Nucleus accumbens (tissue), 56 donors: Measurements from ENCODE around the gene PTPRE.

ENCODE experiments used
- DNase-seq, 56 donors: peaks; one replicate each; lab custom pipeline; 2025; lab: John Stamatoyannopoulos, UW

Gene PTPRE

GRCh38 chr10:127907411-127908105 is 655 bp downstream of the PTPRE start:
- DNase-seq = peak in 20 of 56 donors; percentile 27 to 67 (median 41)

GRCh38 chr10:127908106-127908958 is 1.4 kb downstream of the PTPRE start:
- DNase-seq = peak in 3 of 56 donors; percentile 59 to 63 (median 59)

- DNase-seq = no peak
These were observed 2.0 kb downstream of the PTPRE start for GRCh38 chr10:127908959-127909267.

- no peak for DNase-seq
These were observed 3.0 kb downstream of the PTPRE start for GRCh38 chr10:127909716-127910463.

- no peak for DNase-seq
These were observed 3.5 kb downstream of the PTPRE start for GRCh38 chr10:127910464-127910770.

GRCh38 chr10:127911218-127911866 is 4.4 kb downstream of the PTPRE start:
- DNase-seq = no peak

- no peak for DNase-seq
These were observed 5.0 kb downstream of the PTPRE start for GRCh38 chr10:127911867-127912257.

GRCh38 chr10:127912607-127913367 is 5.9 kb downstream of the PTPRE start:
- no peak for DNase-seq

GRCh38 chr10:127913368-127913759 is 6.5 kb downstream of the PTPRE start:
- no peak for DNase-seq

GRCh38 chr10:127915324-127915723 is 8.4 kb downstream of the PTPRE start:
- DNase-seq = no peak

GRCh38 chr10:127916826-127917225 is 9.9 kb downstream of the PTPRE start:
- DNase-seq = no peak

- DNase-seq = peak in 3 of 56 donors; percentile 33 to 42 (median 39)
These were observed 11.7 kb downstream of the PTPRE start for GRCh38 chr10:127918572-127918971.

- DNase-seq = peak in 12 of 56 donors; percentile 14 to 46 (median 25)
These were observed 12.7 kb downstream of the PTPRE start for GRCh38 chr10:127919418-127920271.

GRCh38 chr10:127920306-127921074 is 13.6 kb downstream of the PTPRE start:
- DNase-seq = no peak

- no peak for DNase-seq
These were observed 14.3 kb downstream of the PTPRE start for GRCh38 chr10:127921075-127921752.

GRCh38 chr10:127921753-127922145 is 14.8 kb downstream of the PTPRE start:
- DNase-seq = peak in 1 of 56 donors; percentile 14

GRCh38 chr10:127922206-127922605 is 15.3 kb downstream of the PTPRE start:
- DNase-seq = no peak
